G401.6 (cell line): Measurements from ENCODE around the gene SLC35F1.
"Not testable (repeated sequence)": the region's sequence is repeated elsewhere in the genome, so short reads cannot be mapped to it uniquely, and the experiment has no call there.

Experiments used
- FAIRE-seq: peaks from 2 replicates; lab custom pipeline; 2012; peaks lifted over from hg19 to GRCh38; lab: Jason Lieb, UNC

The SLC35F1 gene

GRCh38 chr6:117927866-117928265 is 20.8 kb downstream of the SLC35F1 start:
- no peak for FAIRE-seq

GRCh38 chr6:117928833-117929232 is 21.8 kb downstream of the SLC35F1 start:
- no peak for FAIRE-seq

- FAIRE-seq, result no peak
These were observed 22.4 kb downstream of the SLC35F1 start for GRCh38 chr6:117929501-117929900.

DNA sequence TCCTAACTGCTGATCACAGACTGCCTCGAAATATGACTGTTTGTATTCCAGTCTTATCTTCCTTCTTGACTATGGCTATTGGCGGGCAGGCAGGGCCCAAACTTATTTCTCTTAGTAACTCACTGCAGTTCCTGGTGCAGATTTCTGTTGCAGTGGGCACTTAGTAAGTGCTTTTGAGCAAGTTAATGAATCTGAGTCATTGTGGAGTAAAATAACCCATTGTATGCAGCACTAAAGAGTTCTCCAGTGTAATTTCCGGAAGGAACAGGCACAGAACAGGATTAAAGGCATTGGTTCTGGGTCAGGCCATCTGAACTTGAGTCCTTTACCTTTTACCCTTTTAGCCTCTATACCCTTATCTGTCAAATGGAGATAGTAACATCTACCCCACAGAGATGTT is 23.6 kb downstream of the SLC35F1 start:
- FAIRE-seq, result no peak

DNA sequence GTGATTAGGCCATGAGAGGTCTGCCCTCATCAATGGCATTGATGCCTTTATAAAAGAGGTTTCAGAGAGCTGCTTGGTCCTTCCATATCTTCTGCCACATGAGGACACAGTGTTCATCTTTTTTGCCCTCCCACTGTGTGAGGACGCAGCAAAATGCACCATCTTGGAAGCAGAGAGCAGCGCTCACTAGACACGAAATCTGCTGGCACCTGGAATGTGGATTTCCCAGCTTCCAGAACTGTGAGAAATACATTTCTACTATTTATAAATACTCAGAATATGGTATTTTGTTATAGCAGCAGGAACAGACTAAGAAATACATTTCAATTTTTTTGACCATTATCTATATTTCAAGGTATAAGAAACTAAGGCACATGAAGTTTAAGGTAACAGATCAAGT is 24.9 kb downstream of the SLC35F1 start:
- no peak for FAIRE-seq

- no peak for FAIRE-seq
These were observed 25.6 kb downstream of the SLC35F1 start for GRCh38 chr6:117932676-117933075.

DNA sequence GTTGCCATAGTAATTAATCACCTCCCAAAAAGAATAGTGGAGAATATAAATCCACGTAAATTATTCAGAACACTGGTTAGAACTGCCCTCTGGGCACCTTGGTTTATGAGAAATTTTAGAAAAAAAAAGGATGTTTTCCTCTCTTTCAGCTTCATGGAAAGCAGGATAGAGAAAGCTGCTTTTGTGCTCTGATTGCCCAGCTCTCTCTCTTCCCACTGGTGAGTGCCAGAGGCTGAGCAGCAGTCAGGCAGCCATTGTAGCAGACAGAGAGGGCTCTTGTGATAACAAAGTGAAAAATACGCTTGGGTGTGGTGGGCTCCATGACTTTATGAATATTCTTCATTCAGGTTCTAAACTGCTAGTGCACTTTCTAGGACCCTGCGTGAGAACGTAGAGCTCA is 26.4 kb downstream of the SLC35F1 start:
- no peak for FAIRE-seq

DNA sequence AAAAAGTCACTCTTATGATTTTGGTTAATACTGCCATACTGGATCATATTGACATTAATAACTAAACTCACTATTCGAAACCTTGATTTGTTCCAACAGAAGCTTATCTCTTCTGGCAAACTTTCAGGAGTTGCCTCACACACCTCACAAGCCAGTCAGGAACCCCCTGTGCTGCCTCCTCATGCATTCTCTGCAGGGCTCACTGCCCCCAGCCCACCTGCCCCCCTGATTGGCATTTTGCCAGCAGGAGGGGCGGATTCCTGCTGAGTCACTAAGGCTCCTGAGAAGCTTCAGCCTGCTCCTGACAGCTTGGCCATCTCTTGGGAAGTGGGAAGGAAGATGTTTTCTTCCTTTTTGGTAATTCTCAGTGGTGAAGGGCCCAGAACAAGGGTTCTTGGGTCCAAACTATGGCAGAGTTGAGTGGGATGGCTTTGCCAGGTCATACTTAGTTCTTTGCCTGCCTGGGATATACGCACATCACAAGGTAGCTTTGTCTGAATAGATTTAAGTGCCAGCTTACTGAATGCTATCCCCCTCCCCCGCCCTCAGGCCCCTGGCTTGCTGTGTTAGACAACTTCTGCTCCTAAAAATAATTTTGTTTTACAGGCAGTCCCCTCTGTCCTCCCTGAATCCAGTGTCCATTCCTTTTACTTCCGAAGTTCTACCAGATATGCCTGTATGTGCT is 31.4 kb downstream of the SLC35F1 start:
- FAIRE-seq, result no peak

- FAIRE-seq, result no peak
These were observed 40.2 kb downstream of the SLC35F1 start for GRCh38 chr6:117947234-117947633.

DNA sequence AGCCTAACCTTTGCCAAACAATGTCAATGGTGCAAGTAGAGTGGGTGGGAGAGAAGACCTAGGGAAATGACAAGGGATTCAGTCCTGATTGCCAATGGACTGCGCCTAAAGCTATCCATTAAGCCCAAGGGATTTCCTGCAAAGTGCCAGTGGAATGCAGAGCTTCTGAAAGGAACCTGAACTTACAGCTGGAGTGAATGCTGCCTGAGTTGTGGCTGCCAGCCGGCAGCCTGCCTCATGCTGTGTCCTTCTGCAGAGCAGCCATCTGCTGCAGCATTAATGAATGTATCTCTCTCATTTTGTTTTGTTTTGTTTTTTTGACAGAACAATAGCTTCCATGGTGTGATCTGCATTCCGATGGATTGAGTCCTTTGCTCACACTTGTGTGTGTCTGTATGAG is 44.7 kb downstream of the SLC35F1 start:
- FAIRE-seq, result no peak

- no peak for FAIRE-seq
These were observed 48.7 kb downstream of the SLC35F1 start for GRCh38 chr6:117955684-117956256.

GRCh38 chr6:117956386-117956785 is 49.3 kb downstream of the SLC35F1 start:
- no peak for FAIRE-seq

GRCh38 chr6:117958536-117958935 is 51.5 kb downstream of the SLC35F1 start:
- no peak for FAIRE-seq

DNA sequence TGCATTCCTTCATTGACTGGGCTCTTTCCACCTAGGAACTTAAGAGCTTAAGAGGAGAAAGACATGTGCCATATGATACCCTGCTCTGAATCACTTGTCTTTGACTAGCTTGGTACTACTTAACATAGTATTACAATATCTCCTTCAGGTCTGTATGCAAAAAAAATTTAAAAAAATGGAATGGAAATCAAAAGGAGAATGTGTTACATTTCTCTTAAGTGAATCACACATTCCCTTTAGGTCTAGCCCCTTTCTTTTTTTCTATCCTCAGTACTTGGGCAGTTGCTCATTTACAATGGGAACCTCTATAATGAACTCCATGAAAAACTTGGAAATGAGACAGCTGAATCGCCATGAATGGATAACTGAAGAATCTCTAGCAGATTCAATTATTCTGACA is 53.8 kb downstream of the SLC35F1 start:
- FAIRE-seq, result no peak

DNA sequence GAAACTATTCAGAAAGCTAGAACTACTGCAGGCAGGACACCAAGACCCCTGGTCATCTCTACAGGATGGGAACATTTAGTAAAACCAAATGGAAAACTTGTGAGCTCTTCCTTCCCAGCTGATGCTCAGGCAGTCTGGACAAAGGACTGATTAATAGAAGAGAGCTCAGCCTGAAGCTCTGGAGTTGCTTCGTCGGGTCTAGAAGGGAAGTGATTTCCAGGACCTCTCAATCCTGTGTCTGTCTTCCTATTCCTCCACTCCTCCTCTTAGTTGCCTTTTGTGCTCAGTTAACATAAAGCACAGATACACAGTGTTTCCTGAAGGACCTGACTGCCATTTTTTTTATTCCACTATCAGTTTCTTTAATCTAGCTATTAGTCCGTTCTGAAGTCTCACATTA is 54.2 kb downstream of the SLC35F1 start:
- no peak for FAIRE-seq

GRCh38 chr6:117965763-117966162 is 58.7 kb downstream of the SLC35F1 start:
- not testable (repeated sequence) for FAIRE-seq

DNA sequence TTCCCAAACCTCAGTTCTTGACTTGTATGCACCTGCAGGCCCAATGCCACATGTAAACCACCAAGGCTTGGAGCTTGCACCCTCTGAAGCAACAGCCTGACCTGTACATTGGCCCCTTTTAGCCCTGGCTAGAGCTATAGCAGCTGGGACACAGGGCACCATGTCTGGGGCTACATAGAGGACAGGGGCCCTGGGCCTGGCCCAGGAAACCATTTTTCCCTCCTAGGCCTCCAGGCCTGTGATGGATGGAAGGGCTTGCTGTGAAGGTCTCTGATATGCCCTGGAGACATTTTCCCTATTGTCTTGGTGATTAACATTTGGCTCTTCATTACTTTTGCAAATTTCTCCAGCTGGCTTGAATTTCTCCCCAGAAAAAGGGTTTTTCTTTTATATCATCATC is 64.6 kb downstream of the SLC35F1 start:
- no peak for FAIRE-seq

DNA sequence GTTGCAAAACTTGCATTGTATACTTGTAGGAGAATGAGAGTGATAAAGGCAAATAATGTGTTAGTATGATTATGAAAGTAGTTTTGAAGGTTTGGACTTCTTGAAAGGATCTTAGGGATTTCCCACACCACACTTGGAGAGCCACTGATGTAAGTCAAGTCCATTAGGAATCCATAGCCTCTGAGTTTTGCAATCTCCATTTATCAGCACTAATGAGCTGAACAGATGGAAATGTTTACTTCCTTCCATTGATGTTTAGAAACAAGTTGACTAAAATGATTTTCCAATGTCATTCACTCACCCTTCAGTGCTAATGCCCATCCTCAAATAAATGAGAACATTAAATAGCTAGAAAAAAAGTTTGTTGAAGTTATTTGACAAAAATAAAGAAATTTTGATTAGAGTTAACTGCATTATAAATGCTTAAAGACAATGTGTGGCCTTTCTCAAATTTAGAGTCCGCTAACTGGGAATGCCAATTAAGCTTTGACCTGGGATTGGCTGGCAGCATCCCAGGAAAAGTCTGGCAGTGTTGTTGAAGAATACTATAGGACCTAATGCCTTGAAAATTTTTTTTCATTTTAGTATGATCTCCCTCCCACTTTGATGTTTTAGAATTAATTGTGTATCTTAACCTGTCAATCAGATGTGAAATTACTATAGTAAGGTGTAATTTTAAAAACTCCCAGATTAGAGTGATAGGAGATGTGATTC is 68.0 kb downstream of the SLC35F1 start:
- FAIRE-seq, result no peak

- peak; percentile 91 for FAIRE-seq
These were observed 69.1 kb downstream of the SLC35F1 start for GRCh38 chr6:117976030-117976651.

DNA sequence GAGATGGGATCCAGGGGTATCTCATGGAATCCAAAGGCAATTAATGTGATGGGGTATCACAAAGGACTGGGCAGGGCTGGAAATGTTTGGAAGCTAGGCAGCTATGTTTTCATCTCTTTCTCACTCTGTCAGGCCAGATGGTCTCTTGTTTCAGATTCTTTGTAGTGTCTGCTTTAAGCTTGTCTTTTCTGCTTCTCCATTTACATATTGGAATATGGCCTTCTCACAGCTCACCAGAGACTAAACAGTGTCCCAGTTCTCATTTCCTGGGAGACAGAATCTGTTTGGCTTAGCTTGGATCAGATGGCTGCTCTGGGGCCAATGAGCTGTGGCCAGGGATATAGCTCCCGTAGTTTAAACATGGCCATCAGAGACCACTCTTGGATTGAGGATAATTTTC is 78.9 kb downstream of the SLC35F1 start:
- no peak for FAIRE-seq

GRCh38 chr6:117986396-117986795 is 79.3 kb downstream of the SLC35F1 start:
- no peak for FAIRE-seq

DNA sequence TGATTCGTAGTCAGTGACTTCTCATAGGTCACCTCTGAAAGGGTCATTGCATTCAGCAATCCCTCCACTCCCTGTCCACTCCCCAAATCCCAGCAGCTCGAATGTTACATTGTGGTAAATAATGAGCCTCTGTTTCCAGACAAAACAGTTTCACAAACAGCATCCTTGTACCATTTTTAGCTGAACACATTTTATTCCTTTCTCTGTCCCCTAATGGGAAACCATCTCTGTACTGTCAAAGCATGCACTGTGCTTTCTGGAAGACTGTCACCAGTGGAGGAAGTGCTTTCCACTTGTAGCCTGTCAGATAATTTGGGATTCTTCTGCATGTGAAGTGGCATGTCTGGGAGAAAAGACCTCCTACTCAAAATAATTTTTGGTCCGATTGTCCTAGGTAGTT is 82.0 kb downstream of the SLC35F1 start:
- FAIRE-seq, result no peak

- FAIRE-seq, result no peak
These were observed 83.1 kb downstream of the SLC35F1 start for GRCh38 chr6:117990151-117990550.
